Cerebellar cortex (tissue), 1 donor: Measurements from ENCODE around the gene GOLM1.

ENCODE experiments used
- DNase-seq: peaks from one replicate; pipeline ENCODE4 v3.0.0-alpha.2; 2015; ENCODE audit warnings: low spot score

The GOLM1 gene

GRCh38 chr9:85981369-85981768 lies 118.0 kb downstream of the GOLM1 start:
- DNase-seq, result no peak

GRCh38 chr9:85978496-85978895 lies 120.9 kb downstream of the GOLM1 start:
- peak; percentile 69 for DNase-seq
